ENCODE measurements around the gene ACOXL. TPM values are rescaled to one million over a fixed set of nuclear protein-coding genes. Genes with fewer than 3 reads are reported as not detected.

Gene ACOXL
- total and polyA plus RNA-seq, 10 of the 15 experiments (the other 5 are each of a cell fraction or from before 2014, with no cell fraction given) = 0.05 to 1.3 (median 0.71) TPM

DNA sequence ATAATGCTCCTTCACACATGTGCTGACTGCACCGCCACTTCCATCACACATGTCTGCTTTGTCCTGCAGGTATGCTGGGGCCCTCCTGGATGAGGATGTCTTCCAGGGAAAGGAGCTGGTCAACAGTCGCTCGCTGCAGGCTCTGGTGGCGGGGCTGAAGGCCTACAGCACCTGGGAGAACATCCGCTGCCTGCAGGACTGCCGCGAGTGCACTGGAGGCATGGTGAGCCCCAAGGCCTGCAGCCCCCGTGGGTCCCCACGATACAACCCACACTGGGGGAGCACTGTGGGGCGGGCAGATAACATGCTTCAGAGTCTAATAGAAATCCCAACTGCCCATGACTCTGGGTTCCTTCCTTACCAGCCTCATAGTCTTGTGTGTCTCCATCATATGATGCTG is 201.0 kb downstream of the ACOXL start (continued):
- TF ChIP-seq BRCA1 (IDR thresholded peaks at IDR 0.05; ENCODE audit: low read depth, low read length) = no peak

DNA sequence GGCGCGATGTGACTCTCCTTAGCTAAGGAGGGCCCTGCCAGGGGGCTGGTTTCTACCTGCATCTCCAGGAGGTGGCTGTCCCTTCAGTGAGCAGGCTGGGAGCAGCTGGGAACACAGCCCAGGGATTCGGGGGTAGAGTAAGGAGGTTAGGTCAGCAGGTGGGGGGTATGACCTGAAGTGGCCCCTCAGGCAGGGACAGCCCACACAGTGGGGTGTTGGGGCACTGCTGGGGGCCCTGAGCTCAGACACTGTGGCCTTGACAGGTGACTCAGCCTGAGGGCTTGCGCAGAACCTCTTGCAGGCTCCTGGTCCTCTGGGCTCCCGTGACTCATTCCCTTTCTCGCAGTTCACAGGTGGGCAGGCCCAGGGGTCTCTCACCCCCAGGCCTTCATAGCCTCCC is 202.6 kb downstream of the ACOXL start:
- no peaks in the 10 kb centered on the region for H3K27me3 ChIP-seq (replicated peaks in 1 of 2; ENCODE audit: control insufficient read depth in 2 of 2, insufficient read depth in 2 of 2, low read length in 1 of 2)
- CTCF ChIA-PET = no interaction called here
- SMC1A ChIA-PET (ENCODE audit: uncharacterized antibody, unreplicated experiment) = no interaction called here
- RAD21 ChIA-PET (ENCODE audit: unreplicated experiment) = no interaction called here
- H3K4me3 ChIP-seq = no peak overlapping the region
- peaks cover 4% of the 10 kb centered on the region; the same call in 1 of the 3 replicates for H3K9me3 ChIP-seq (replicated peaks; ENCODE audit: control insufficient read depth, insufficient read depth, low read length)
- H4K20me1 ChIP-seq (ENCODE audit: control insufficient read depth, insufficient read depth) = no peaks in the 10 kb centered on the region
- no peaks in the 10 kb centered on the region for H3K79me2 ChIP-seq (ENCODE audit: control insufficient read depth, insufficient read depth, low read length)
- no peak for TF ChIP-seq RUNX3 (IDR thresholded peaks at IDR 0.05; ENCODE audit: low read length)
- no peak for TF ChIP-seq GABPA (IDR thresholded peaks at IDR 0.05; ENCODE audit: low read depth)
- no peak for TF ChIP-seq NFXL1 (IDR thresholded peaks at IDR 0.05; ENCODE audit: borderline replicate concordance)
- no peak for TF ChIP-seq SP1 (IDR thresholded peaks at IDR 0.05; ENCODE audit: low read depth, low read length)
- ATAC-seq = no peak
- no peaks in the 10 kb centered on the region for H3K36me3 ChIP-seq (ENCODE audit: control insufficient read depth in 2 of 2, insufficient read depth in 2 of 2, low read length in 1 of 2)
- 82% methylated on average over 6 of the region's 6 CpGs for WGBS (ENCODE audit: insufficient coverage, insufficient replicate concordance, low lambda C conversion rate, missing lambda C conversion rate)
- no peak for DNase-seq (ENCODE audit: low read depth, low spot score)
- no peak overlapping the region for H3K4me2 ChIP-seq (ENCODE audit: control insufficient read depth, insufficient read depth)
- no TSS peak for BruUV-seq (replicated peaks)
- no peaks in the 10 kb centered on the region for H3K4me1 ChIP-seq (ENCODE audit: control insufficient read depth, insufficient read depth, low read length)
- intact Hi-C loops (cut with micrococcal nuclease; ENCODE audit: unreplicated experiment) (no loop called here), in situ Hi-C loops (cut with MboI) (no loop called here)
- no peak overlapping the region for H2AFZ ChIP-seq (ENCODE audit: control insufficient read depth, low read depth, low read length)
- POLR2A ChIA-PET = no interaction called here
- no peak overlapping the region for H3K27ac ChIP-seq (ENCODE audit: control insufficient read depth, insufficient read depth)
- no peak overlapping the region for H3K9ac ChIP-seq (ENCODE audit: control insufficient read depth, insufficient read depth, low read length)
- no peak for FAIRE-seq

DNA sequence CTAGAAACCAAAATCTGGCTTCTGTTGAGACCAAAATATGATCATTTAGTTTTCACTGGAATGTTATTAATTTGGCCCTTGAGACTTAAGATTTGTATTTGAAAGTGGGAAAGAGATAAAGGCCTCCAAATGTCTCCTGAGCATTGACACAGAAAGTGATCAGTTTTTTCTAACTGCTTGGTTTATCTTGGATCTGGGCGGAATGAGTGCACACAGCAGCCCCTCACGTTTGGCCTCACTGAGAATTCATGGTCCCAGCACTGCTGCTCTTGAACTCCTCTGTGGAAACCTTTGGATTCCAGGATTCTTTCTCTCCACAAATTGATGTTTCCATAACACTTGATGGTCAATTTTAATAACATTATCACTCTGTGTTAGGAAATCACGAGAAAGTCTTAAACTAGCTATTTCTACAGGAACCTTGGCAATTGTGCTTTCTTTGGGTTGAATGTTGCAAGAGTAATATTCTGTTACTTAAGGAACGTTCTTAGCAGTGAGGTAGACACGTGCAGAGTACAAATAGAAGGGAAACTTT is 208.1 kb downstream of the ACOXL start:
- no peaks in the 10 kb centered on the region for H3K4me1 ChIP-seq (ENCODE audit: control insufficient read depth, insufficient read depth, low read length)
- no peak overlapping the region for H3K4me3 ChIP-seq
- no peak overlapping the region for H2AFZ ChIP-seq (ENCODE audit: control insufficient read depth, low read depth, low read length)
- POLR2A ChIA-PET = no interaction called here
- intact Hi-C loops (cut with micrococcal nuclease; ENCODE audit: unreplicated experiment) = no loop called here
- WGBS (ENCODE audit: insufficient coverage, insufficient replicate concordance, low lambda C conversion rate, missing lambda C conversion rate) = 35% methylated on average over 5 of the region's 5 CpGs
- CTCF ChIA-PET = no interaction called here
- H3K27me3 ChIP-seq (replicated peaks in 1 of 2; ENCODE audit: control insufficient read depth in 2 of 2, insufficient read depth in 2 of 2, low read length in 1 of 2) = no peaks in the 10 kb centered on the region
- FAIRE-seq = no peak
- DNase-seq (ENCODE audit: low read depth, low spot score) = no peak
- no TSS peak for BruUV-seq (replicated peaks)
- in situ Hi-C loops (cut with MboI) = no loop called here
- SMC1A ChIA-PET (ENCODE audit: uncharacterized antibody, unreplicated experiment) = interaction anchor here (0.6 to 1.2 kb wide), 2 partner anchors 111 to 156 kb away, joined by 3 read pairs; no protein-coding TSS in a partner anchor
- H4K20me1 ChIP-seq (ENCODE audit: control insufficient read depth, insufficient read depth) = no peaks in the 10 kb centered on the region
- no peak overlapping the region for H3K27ac ChIP-seq (ENCODE audit: control insufficient read depth, insufficient read depth)
- H3K4me2 ChIP-seq (ENCODE audit: control insufficient read depth, insufficient read depth) = no peak overlapping the region
- no peak overlapping the region for H3K9ac ChIP-seq (ENCODE audit: control insufficient read depth, insufficient read depth, low read length)
- H3K9me3 ChIP-seq (replicated peaks; ENCODE audit: control insufficient read depth, insufficient read depth, low read length) = no peaks in the 10 kb centered on the region
- RAD21 ChIA-PET (ENCODE audit: unreplicated experiment) = no interaction called here
- H3K79me2 ChIP-seq (ENCODE audit: control insufficient read depth, insufficient read depth, low read length) = no peaks in the 10 kb centered on the region
- ATAC-seq = no peak
- no peaks in the 10 kb centered on the region for H3K36me3 ChIP-seq (ENCODE audit: control insufficient read depth in 2 of 2, insufficient read depth in 2 of 2, low read length in 1 of 2)
- no peak for TF ChIP-seq ZBED1 (IDR thresholded peaks at IDR 0.05; ENCODE audit: borderline replicate concordance)
- TF ChIP-seq TBL1XR1 (IDR thresholded peaks at IDR 0.05; ENCODE audit: low read depth, low read length) = no peak
- no peak for TF ChIP-seq ZBTB33 (IDR thresholded peaks at IDR 0.05)
- no peak for TF ChIP-seq POLR2AphosphoS5 (IDR thresholded peaks at IDR 0.05; ENCODE audit: low read length)
- TF ChIP-seq RAD21 (IDR thresholded peaks at IDR 0.05; ENCODE audit: insufficient read depth, low read depth, low read length) = no peak
- no peak for TF ChIP-seq SP1 (IDR thresholded peaks at IDR 0.05; ENCODE audit: low read depth, low read length)
- TF ChIP-seq NFIC (IDR thresholded peaks at IDR 0.05; ENCODE audit: low read depth, low read length) = no peak
- no peak for TF ChIP-seq ZNF274 (IDR thresholded peaks at IDR 0.05; ENCODE audit: insufficient read depth, insufficient read length)
- TF ChIP-seq IRF3 (IDR thresholded peaks at IDR 0.05) = no peak

All from GM12878 (cell line).